ENCODE measurements around the gene PTX4.
"Not testable (repeated sequence)": the region's sequence is repeated elsewhere in the genome, so short reads cannot be mapped to it uniquely, and the experiment has no call there.

The PTX4 gene

DNA sequence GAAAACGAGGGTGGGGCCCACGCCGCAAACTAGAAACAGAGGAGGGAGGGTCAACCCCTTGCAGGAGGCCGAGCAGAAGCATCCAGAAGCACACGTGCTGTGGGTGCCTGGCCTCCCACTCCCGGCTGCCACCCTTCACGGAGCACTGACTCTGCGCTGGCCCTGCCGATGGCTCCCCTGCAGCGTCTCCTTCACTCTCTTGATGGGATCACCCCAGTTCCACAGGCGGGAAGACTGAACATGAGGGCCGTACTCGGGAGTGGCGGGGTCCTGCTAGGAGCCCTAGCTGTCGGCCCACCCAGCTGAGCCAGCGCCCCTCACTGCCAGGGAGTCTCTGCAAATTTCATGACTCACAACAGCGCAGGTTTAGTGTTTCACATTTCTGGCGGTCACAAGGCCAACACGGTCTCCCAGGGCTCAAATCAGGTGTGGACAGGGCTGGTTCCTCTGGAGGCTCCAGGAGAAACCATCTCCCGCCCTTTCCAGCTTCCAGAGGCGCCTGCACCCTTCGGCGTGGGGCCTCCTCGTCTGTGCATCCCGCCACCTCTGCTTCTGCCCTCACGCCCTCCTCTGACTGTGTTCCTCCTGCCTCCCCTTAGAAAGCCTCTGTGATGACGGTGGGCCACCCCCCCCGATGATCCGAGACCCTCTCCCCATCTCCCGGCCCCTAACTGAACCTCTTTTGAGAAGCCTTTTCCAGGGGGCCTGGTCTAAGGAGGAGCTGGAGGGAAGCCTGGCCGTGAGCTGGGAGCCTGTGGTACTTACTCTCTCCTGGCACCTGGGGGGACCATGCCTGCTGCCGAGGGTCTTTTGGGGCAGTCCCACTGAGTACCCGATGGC is 2.0 kb downstream of the PTX4 start:
- Histone ChIP-seq H3K4me3 (ENCODE audit: low read length) (no peak overlapping the region), H3K9me3 (ENCODE audit: control insufficient read depth, low read depth, low read length) (no peaks in the 10 kb centered on the region), H3K36me3 (ENCODE audit: control insufficient read depth, low read depth, low read length) (no peaks in the 10 kb centered on the region), H3K9ac (ENCODE audit: low read length) (no peak overlapping the region), H3K4me1 (ENCODE audit: control insufficient read depth, low read depth, low read length) (no peaks in the 10 kb centered on the region), H3K27ac (ENCODE audit: low read length) (no peak overlapping the region), H3K27me3 (ENCODE audit: control insufficient read depth, insufficient read depth, low read length) (peaks cover 11% of the 10 kb centered on the region)

DNA sequence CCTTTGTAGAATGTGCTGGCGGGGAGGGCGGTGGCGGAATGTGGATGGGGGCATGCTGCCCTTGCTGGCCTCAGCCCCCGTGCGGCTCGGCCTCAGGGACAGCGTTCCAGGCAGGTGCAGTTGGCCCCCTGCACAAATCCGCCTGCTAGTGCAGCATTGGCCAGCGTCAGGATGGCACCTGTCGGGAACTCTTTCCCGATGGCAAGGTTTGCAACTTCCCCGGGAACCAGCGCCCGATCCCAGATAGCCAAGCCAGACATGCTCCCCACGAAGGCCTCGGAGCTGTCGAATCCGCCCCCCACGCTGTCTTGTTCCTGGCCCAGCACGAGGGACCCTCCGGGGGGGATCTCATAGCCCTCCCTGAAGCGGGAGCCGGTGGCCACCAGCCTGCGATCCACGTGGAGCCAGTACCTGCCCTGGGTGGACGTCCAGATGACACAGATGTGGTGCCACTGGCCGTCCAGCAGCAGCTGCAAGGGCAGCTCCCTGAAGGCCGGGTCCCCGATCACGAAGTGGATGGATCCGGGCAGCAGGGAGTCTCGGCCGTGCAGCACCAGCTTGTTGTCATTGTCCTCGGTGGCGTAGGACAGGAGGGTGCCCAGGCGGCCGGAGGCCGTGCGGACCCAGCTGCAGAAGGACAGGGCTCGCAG is 2.8 kb downstream of the PTX4 start:
- no peaks in the 10 kb centered on the region for H3K9me3 ChIP-seq (ENCODE audit: control insufficient read depth, low read depth, low read length)
- no peaks in the 10 kb centered on the region for H3K4me1 ChIP-seq (ENCODE audit: control insufficient read depth, low read depth, low read length)

DNA sequence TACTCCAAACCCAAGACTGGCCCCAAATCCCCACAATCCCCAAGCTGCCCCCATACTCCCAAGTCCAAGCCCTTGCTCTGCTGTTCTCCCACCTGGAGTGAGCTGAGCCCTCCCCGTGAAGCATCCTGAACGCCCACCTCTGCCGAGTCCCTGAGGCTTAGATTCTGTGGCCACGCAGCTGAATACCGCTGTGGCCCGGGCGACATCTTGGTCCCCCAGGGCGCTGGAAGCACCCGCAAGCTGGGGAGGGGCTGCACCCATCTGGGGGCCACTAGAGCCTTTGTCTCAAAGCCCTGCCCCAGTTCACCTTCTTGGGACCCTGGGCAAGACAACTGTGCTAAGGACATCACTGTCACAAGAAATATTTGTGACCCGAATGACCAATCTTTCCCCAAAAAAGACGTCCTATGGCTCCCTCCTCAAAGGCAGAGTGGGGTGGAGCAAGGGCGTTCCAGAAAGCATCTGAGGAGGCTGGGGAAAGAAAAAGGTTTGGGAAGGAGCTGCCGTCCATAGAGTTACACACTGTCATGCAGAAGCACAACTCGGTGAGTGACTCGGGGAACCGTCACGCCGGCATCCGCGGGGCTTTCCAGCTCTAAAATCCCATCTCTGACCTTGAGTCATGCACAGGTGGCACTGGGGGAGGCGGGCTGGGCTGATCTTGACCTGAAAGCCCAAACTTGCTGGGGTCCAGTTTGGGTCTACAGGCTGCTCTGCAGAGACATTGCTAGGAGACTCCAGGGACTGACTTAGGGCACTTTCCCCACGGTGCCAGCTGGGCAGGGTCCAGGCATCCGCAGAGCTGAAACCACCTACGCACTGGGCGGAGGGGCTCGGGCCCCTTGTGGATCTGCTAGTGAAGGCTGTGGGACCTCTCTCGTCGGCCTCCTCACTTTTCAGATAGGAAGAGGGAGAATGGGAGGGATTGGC is 6.6 kb downstream of the PTX4 start:
- H3K27me3 ChIP-seq (ENCODE audit: control insufficient read depth, insufficient read depth, low read length) = peaks cover 11% of the 10 kb centered on the region
- H3K4me3 ChIP-seq (ENCODE audit: low read length) = no peak overlapping the region
- H3K9me3 ChIP-seq (ENCODE audit: control insufficient read depth, low read depth, low read length) = no peaks in the 10 kb centered on the region
- H3K4me1 ChIP-seq (ENCODE audit: control insufficient read depth, low read depth, low read length) = no peaks in the 10 kb centered on the region
- no peak overlapping the region for H3K27ac ChIP-seq (ENCODE audit: low read length)
- no peaks in the 10 kb centered on the region for H3K36me3 ChIP-seq (ENCODE audit: control insufficient read depth, low read depth, low read length)
- no peak overlapping the region for H3K9ac ChIP-seq (ENCODE audit: low read length)

More for the DNA sequence above, 2.8 kb downstream of the PTX4 start:
- Histone ChIP-seq H3K4me3 (ENCODE audit: low read length) (no peak overlapping the region), H3K36me3 (ENCODE audit: control insufficient read depth, low read depth, low read length) (no peaks in the 10 kb centered on the region), H3K27ac (ENCODE audit: low read length) (no peak overlapping the region), H3K9ac (ENCODE audit: low read length) (no peak overlapping the region), H3K27me3 (ENCODE audit: control insufficient read depth, insufficient read depth, low read length) (peaks cover 11% of the 10 kb centered on the region)

DNA sequence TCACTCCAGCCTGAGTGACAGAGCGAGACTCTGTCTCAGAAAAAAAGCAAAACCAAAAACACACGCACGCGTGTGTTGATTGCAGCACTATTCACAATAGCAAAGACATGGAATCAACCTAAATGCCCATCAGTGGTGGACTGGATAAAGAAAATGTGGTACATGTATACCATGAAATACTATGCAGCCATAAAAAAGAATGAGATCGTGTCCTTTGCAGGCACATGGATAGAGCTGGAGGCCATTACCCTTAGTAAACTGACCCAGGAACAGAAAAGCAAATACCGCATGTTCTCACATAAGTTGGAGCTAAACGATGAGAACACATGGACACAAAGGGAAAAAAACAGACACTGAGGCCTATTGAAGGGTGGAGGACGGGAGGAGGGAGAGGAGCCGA is 9.8 kb downstream of the PTX4 start:
- H3K27ac ChIP-seq (ENCODE audit: low read length); H3K9ac ChIP-seq (ENCODE audit: low read length); H3K4me1 ChIP-seq (ENCODE audit: control insufficient read depth, low read depth, low read length): not testable (repeated sequence)

DNA sequence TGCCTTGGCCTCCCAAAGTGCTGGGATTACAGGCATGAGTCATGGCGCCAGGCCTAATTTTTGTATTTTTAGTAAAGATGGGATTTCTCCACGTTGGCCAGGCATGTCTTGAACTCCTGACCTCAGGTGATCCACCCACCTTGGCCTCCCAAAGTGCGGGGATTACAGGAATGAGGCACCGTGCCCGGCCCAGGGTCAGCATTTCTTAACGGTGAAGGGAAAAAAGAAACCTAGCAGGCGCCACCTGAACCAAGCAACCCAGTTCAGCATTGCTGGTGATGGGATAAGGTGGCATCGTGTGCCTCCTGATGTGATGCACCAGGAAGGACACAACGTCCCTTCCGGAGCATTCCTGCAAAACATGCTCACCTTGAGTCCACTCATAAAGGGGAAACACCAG is 11.7 kb downstream of the PTX4 start:
- Histone ChIP-seq H3K27me3 (ENCODE audit: control insufficient read depth, insufficient read depth, low read length) (peaks cover 12% of the 10 kb centered on the region), H3K36me3 (ENCODE audit: control insufficient read depth, low read depth, low read length) (no peaks in the 10 kb centered on the region), H3K4me1 (ENCODE audit: control insufficient read depth, low read depth, low read length) (peaks cover 7% of the 10 kb centered on the region), H3K9ac (ENCODE audit: low read length) (no peak overlapping the region), H3K9me3 (ENCODE audit: control insufficient read depth, low read depth, low read length) (no peaks in the 10 kb centered on the region), H3K27ac (ENCODE audit: low read length) (no peak overlapping the region), H3K4me3 (ENCODE audit: low read length) (no peak overlapping the region)

More for the DNA sequence above, 9.8 kb downstream of the PTX4 start:
- H3K4me3 ChIP-seq (ENCODE audit: low read length); H3K36me3 ChIP-seq (ENCODE audit: control insufficient read depth, low read depth, low read length); H3K9me3 ChIP-seq (ENCODE audit: control insufficient read depth, low read depth, low read length): not testable (repeated sequence)
- H3K27me3 ChIP-seq (ENCODE audit: control insufficient read depth, insufficient read depth, low read length) = peaks cover 20% of the 10 kb centered on the region

DNA sequence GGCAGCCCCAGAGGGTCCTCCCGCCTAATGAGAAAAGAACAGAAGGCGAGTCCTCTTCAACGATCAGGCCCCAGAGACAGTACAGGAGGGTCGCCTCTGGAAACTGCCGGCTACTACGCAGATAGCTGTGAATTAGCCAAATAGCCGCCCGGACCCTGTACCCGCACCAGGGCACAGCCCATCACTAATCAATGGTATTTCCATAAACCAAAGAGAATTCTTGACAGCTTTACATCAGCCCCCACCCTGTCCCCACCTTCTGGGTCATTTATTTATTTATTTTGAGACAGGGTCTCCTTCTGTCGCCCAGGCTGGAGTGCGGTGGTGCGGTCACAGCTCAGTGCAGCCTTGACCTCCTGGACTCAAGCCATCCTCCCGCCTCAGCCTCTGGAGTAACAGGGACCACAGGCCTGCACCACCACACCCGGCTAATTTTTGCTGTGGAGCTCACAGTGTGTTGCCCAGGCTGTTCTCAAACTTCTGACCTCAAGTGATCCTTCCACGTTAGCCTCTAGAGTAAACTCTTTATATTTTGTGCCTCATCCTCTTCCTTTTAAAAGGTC is 13.1 kb downstream of the PTX4 start:
- Histone ChIP-seq H3K27me3 (ENCODE audit: control insufficient read depth, insufficient read depth, low read length) (peaks cover 12% of the 10 kb centered on the region), H3K27ac (ENCODE audit: low read length) (no peak overlapping the region), H3K9ac (ENCODE audit: low read length) (peak overlapping the region; percentile 78), H3K36me3 (ENCODE audit: control insufficient read depth, low read depth, low read length) (no peaks in the 10 kb centered on the region), H3K4me3 (ENCODE audit: low read length) (peak overlapping the region; percentile 82), H3K9me3 (ENCODE audit: control insufficient read depth, low read depth, low read length) (no peaks in the 10 kb centered on the region), H3K4me1 (ENCODE audit: control insufficient read depth, low read depth, low read length) (peaks cover 7% of the 10 kb centered on the region)

DNA sequence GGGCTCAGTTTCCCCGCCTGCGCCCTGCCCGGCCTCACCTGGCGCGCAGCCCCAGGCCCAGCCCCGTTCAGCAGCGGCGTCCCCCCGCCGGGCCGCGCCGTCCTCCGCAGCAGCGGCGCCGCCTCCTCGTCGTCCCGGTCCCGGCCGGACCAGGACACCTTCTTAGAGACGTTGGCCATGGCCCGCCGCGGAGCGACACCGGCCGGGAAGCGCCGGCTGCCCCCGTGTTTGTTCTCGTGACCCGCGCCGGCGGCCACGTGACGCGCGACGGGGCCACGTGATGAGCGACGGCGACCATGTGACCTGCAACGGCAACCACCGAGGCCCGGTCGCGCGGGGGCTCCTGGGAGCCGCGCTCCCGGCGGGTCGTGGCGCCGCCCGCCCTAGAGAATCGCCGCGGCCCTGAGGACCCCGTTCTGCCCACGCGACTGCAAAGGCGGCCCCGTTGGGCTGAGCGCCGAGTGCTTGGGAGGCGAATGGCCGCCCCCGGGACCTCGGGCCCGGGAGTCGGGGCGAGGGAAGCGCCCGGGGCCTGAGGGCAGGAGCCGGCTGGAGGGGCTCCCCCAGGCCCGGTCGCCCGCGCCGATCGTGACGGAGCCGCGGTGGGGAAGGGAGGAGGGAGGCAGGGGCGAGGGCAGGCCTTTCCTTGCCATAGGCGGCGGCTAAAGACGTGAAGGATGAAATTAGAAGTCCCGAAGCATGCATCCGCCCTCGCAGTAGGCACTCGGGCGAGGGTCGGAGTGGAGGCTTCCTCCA is 13.8 kb downstream of the PTX4 start, which contains the start of gene CLCN7:
TSS of gene CLCN7 (minus strand) at position 233 of the 756 bp plus-strand sequence. CDS start at position 179, 54 bp downstream.
- Histone ChIP-seq H3K27ac (ENCODE audit: low read length) (no peak within 1 kb of the TSS), H3K36me3 (ENCODE audit: control insufficient read depth, low read depth, low read length) (no peaks in the 10 kb centered on the region), H3K27me3 (ENCODE audit: control insufficient read depth, insufficient read depth, low read length) (peaks cover 12% of the 10 kb centered on the region), H3K9ac (ENCODE audit: low read length) (peak within 1 kb of the TSS; percentile 78), H3K4me1 (ENCODE audit: control insufficient read depth, low read depth, low read length) (peaks cover 7% of the 10 kb centered on the region), H3K9me3 (ENCODE audit: control insufficient read depth, low read depth, low read length) (no peaks in the 10 kb centered on the region), H3K4me3 (ENCODE audit: low read length) (peak within 1 kb of the TSS; percentile 82)

DNA sequence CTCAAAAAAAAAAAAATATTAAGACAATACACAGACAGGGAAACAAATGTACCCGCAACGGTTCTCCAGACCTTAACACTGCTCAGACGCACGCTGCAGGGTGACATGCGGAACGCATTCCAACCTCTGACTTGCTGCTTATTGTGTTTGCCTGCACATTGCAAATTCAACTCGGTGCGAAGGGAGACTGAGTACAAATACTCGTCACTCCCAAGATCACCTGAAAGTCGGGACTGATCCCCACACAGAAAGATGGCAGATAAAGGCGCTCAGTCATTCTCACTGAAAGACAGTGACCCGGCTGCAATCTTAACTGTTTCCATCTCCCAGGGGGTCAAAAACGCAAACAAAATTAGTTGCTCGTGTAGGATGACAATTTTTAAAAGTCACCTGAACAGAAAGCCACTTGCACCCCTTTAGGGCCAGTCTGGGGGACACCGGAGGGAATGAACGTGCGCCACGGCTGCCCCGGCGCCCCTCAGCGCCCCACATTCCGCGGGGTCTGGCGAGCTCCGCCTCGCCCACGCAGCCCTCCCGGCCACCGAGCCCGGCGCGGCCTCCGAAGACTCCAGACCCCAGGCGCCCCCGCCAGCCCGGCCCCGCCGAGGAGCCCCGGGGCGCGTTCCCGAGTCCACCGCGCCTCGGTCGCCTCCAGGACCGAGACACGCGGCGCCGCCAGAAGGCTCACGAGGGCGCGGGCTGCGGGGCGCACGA is 14.5 kb downstream of the PTX4 start:
- H3K4me1 ChIP-seq (ENCODE audit: control insufficient read depth, low read depth, low read length) = peaks cover 7% of the 10 kb centered on the region
- peak overlapping the region; percentile 62 for H3K9ac ChIP-seq (ENCODE audit: low read length)
- H3K27me3 ChIP-seq (ENCODE audit: control insufficient read depth, insufficient read depth, low read length) = peaks cover 12% of the 10 kb centered on the region
- no peaks in the 10 kb centered on the region for H3K36me3 ChIP-seq (ENCODE audit: control insufficient read depth, low read depth, low read length)
- no peaks in the 10 kb centered on the region for H3K9me3 ChIP-seq (ENCODE audit: control insufficient read depth, low read depth, low read length)
- no peak overlapping the region for H3K27ac ChIP-seq (ENCODE audit: low read length)
- peak overlapping the region; percentile 82 for H3K4me3 ChIP-seq (ENCODE audit: low read length)

DNA sequence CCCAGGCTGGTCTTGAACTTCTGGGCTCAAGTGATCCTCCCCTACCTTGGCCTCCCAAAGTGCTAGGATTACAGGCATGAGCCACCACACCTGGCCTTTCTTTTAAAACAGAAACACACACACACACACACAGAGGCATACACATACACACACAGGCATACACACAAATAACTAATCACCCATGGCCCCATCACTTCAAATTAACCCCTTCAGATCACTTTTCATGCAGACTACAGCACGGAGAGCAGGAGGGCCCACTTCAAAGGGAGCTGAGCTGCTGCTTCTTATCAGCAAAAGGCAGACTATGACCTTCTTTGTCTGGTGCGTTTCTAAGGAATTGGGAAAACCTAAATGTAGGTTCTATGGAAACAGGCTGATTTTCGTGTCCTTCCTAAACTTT is 15.8 kb downstream of the PTX4 start:
- Histone ChIP-seq H3K36me3 (ENCODE audit: control insufficient read depth, low read depth, low read length) (no peaks in the 10 kb centered on the region), H3K27me3 (ENCODE audit: control insufficient read depth, insufficient read depth, low read length) (peaks cover 12% of the 10 kb centered on the region), H3K27ac (ENCODE audit: low read length) (no peak overlapping the region), H3K9me3 (ENCODE audit: control insufficient read depth, low read depth, low read length) (no peaks in the 10 kb centered on the region), H3K4me3 (ENCODE audit: low read length) (no peak overlapping the region), H3K4me1 (ENCODE audit: control insufficient read depth, low read depth, low read length) (peaks cover 7% of the 10 kb centered on the region), H3K9ac (ENCODE audit: low read length) (no peak overlapping the region)

DNA sequence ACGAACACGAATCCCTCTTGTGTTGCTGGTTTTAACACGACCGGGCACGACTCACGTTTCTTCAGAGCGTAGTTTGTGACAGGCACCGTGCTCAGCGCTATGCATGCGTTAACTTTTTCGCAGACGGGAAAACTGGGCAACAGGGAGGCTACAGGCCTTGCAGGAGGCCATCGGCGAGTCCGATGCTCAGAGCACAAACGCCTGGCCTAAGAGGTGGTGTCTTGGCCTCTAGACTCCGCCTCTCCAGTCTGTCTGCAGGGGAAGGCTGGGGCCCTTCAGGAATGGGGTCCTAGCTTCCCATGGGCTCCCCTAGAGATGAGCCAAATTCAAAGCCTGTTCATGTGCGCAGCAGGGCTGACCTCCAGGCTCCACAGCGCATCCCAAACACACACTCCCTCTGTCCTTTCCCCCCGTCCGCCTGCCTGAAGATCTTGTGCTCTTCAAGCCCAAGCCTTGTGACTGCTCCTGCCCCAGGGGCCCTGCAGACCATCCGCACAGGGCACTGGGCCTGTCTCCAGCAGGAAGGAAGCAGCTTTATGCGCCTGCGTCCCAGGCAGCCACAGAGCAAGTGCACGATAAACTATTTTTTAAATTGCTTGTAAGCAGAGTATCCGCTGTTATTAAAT is 17.1 kb downstream of the PTX4 start:
- Histone ChIP-seq H3K27ac (ENCODE audit: low read length) (no peak overlapping the region), H3K9ac (ENCODE audit: low read length) (no peak overlapping the region)

More for the DNA sequence above, 17.1 kb downstream of the PTX4 start:
- Histone ChIP-seq H3K4me3 (ENCODE audit: low read length) (no peak overlapping the region), H3K27me3 (ENCODE audit: control insufficient read depth, insufficient read depth, low read length) (peaks cover 12% of the 10 kb centered on the region), H3K9me3 (ENCODE audit: control insufficient read depth, low read depth, low read length) (no peaks in the 10 kb centered on the region), H3K36me3 (ENCODE audit: control insufficient read depth, low read depth, low read length) (no peaks in the 10 kb centered on the region), H3K4me1 (ENCODE audit: control insufficient read depth, low read depth, low read length) (peaks cover 7% of the 10 kb centered on the region)
